GM12801 (cell line): Measurements from ENCODE around the gene CFAP77.

Experiments used
- CTCF ChIP-seq: IDR thresholded peaks from one replicate; pipeline ENCODE4 v1.5.1; 2011; ENCODE audit warnings: control low read depth; ENCODE audit not compliant: insufficient read length; ENCODE audit errors: extremely low read depth

CFAP77 gene

GRCh38 chr9:132577119-132577518, 167.1 kb downstream of the CFAP77 start:
- no peak for TF ChIP-seq CTCF

GRCh38 chr9:132578367-132578932, 168.4 kb downstream of the CFAP77 start:
- TF ChIP-seq CTCF = no peak

GRCh38 chr9:132579427-132579798, 169.4 kb downstream of the CFAP77 start:
- no peak for TF ChIP-seq CTCF

GRCh38 chr9:132582276-132582785, 172.3 kb downstream of the CFAP77 start, which contains the start of gene BARHL1:
TSS of gene BARHL1 (plus strand) at chr9:132582606. CDS start at chr9:132582798, 192 bp downstream.
- TF ChIP-seq CTCF = no peak

- TF ChIP-seq CTCF = no peak
Measured at GRCh38 chr9:132582786-132583583, 173.0 kb downstream of the CFAP77 start.

GRCh38 chr9:132583584-132584304, 173.7 kb downstream of the CFAP77 start:
- TF ChIP-seq CTCF = no peak
